ENCODE results near the gene DLL1.

Gene DLL1

GRCh38 chr6:170253226-170253909 lies 37.5 kb downstream of the DLL1 start:
- Histone ChIP-seq H3K27me3 (ENCODE audit: low read depth, low read length) (no peaks in the 10 kb centered on the region), H3K36me3 (ENCODE audit: control insufficient read depth in 1 of 2, insufficient read depth in 2 of 2, low read length in 2 of 2) (no peaks in the 10 kb centered on the region), H3K4me3 (ENCODE audit: low read depth in 1 of 2, low read length in 2 of 2) (no peak overlapping the region), H3K27ac (ENCODE audit: low read length) (no peak overlapping the region), H3K9me3 (ENCODE audit: control insufficient read depth in 1 of 2, low read length in 2 of 2) (no peaks in the 10 kb centered on the region), H3K4me1 (ENCODE audit: control insufficient read depth in 1 of 2, insufficient read depth in 2 of 2, low read length in 2 of 2) (no peaks in the 10 kb centered on the region)

- Histone ChIP-seq H3K4me1 (ENCODE audit: control insufficient read depth in 1 of 2, insufficient read depth in 2 of 2, low read length in 2 of 2) (no peaks in the 10 kb centered on the region), H3K27ac (ENCODE audit: low read length) (no peak overlapping the region), H3K36me3 (ENCODE audit: control insufficient read depth in 1 of 2, insufficient read depth in 2 of 2, low read length in 2 of 2) (no peaks in the 10 kb centered on the region)
Measured at GRCh38 chr6:170251776-170252571, 38.9 kb downstream of the DLL1 start.

GRCh38 chr6:170250981-170251775 lies 39.7 kb downstream of the DLL1 start:
- no peaks in the 10 kb centered on the region for H3K9me3 ChIP-seq (ENCODE audit: control insufficient read depth in 1 of 2, low read length in 2 of 2)
- no peak overlapping the region for H3K4me3 ChIP-seq (ENCODE audit: low read depth in 1 of 2, low read length in 2 of 2)
- H3K36me3 ChIP-seq (ENCODE audit: control insufficient read depth in 1 of 2, insufficient read depth in 2 of 2, low read length in 2 of 2) = no peaks in the 10 kb centered on the region
- H3K27ac ChIP-seq (ENCODE audit: low read length) = no peak overlapping the region
- no peaks in the 10 kb centered on the region for H3K4me1 ChIP-seq (ENCODE audit: control insufficient read depth in 1 of 2, insufficient read depth in 2 of 2, low read length in 2 of 2)
- peaks cover 4% of the 10 kb centered on the region for H3K27me3 ChIP-seq (ENCODE audit: low read depth, low read length)

More at GRCh38 chr6:170251776-170252571, 38.9 kb downstream of the DLL1 start:
- Histone ChIP-seq H3K9me3 (ENCODE audit: control insufficient read depth in 1 of 2, low read length in 2 of 2) (no peaks in the 10 kb centered on the region), H3K4me3 (ENCODE audit: low read depth in 1 of 2, low read length in 2 of 2) (no peak overlapping the region), H3K27me3 (ENCODE audit: low read depth, low read length) (peaks cover 4% of the 10 kb centered on the region)

- H3K36me3 ChIP-seq (ENCODE audit: control insufficient read depth in 1 of 2, insufficient read depth in 2 of 2, low read length in 2 of 2) = no peaks in the 10 kb centered on the region
- no peak overlapping the region for H3K4me3 ChIP-seq (ENCODE audit: low read depth in 1 of 2, low read length in 2 of 2)
- no peak overlapping the region for H3K27ac ChIP-seq (ENCODE audit: low read length)
- H3K27me3 ChIP-seq (ENCODE audit: low read depth, low read length) = peaks cover 4% of the 10 kb centered on the region
- no peaks in the 10 kb centered on the region for H3K4me1 ChIP-seq (ENCODE audit: control insufficient read depth in 1 of 2, insufficient read depth in 2 of 2, low read length in 2 of 2)
- H3K9me3 ChIP-seq (ENCODE audit: control insufficient read depth in 1 of 2, low read length in 2 of 2) = no peaks in the 10 kb centered on the region
Measured at GRCh38 chr6:170250455-170250854, 40.4 kb downstream of the DLL1 start.

GRCh38 chr6:170249817-170250216 lies 41.1 kb downstream of the DLL1 start:
- Histone ChIP-seq H3K36me3 (ENCODE audit: control insufficient read depth in 1 of 2, insufficient read depth in 2 of 2, low read length in 2 of 2) (no peaks in the 10 kb centered on the region), H3K4me1 (ENCODE audit: control insufficient read depth in 1 of 2, insufficient read depth in 2 of 2, low read length in 2 of 2) (no peaks in the 10 kb centered on the region), H3K4me3 (ENCODE audit: low read depth in 1 of 2, low read length in 2 of 2) (no peak overlapping the region), H3K27ac (ENCODE audit: low read length) (no peak overlapping the region), H3K27me3 (ENCODE audit: low read depth, low read length) (peaks cover 4% of the 10 kb centered on the region), H3K9me3 (ENCODE audit: control insufficient read depth in 1 of 2, low read length in 2 of 2) (no peaks in the 10 kb centered on the region)

- Histone ChIP-seq H3K27ac (ENCODE audit: low read length) (no peak overlapping the region), H3K9me3 (ENCODE audit: control insufficient read depth in 1 of 2, low read length in 2 of 2) (no peaks in the 10 kb centered on the region), H3K4me1 (ENCODE audit: control insufficient read depth in 1 of 2, insufficient read depth in 2 of 2, low read length in 2 of 2) (peaks cover 0 to 3% of the 10 kb centered on the region in 2 donors), H3K4me3 (ENCODE audit: low read depth in 1 of 2, low read length in 2 of 2) (no peak overlapping the region), H3K36me3 (ENCODE audit: control insufficient read depth in 1 of 2, insufficient read depth in 2 of 2, low read length in 2 of 2) (no peaks in the 10 kb centered on the region), H3K27me3 (ENCODE audit: low read depth, low read length) (peaks cover 4% of the 10 kb centered on the region)
Measured at GRCh38 chr6:170248861-170249600, 41.8 kb downstream of the DLL1 start.

GRCh38 chr6:170248111-170248805 lies 42.6 kb downstream of the DLL1 start:
- Histone ChIP-seq H3K27me3 (ENCODE audit: low read depth, low read length) (peaks cover 4% of the 10 kb centered on the region), H3K4me3 (ENCODE audit: low read depth in 1 of 2, low read length in 2 of 2) (no peak overlapping the region), H3K27ac (ENCODE audit: low read length) (no peak overlapping the region), H3K36me3 (ENCODE audit: control insufficient read depth in 1 of 2, insufficient read depth in 2 of 2, low read length in 2 of 2) (no peaks in the 10 kb centered on the region), H3K9me3 (ENCODE audit: control insufficient read depth in 1 of 2, low read length in 2 of 2) (no peaks in the 10 kb centered on the region), H3K4me1 (ENCODE audit: control insufficient read depth in 1 of 2, insufficient read depth in 2 of 2, low read length in 2 of 2) (peaks cover 0 to 4% of the 10 kb centered on the region in 2 donors)

GRCh38 chr6:170247178-170247701 lies 43.6 kb downstream of the DLL1 start:
- peaks cover 4% of the 10 kb centered on the region for H3K27me3 ChIP-seq (ENCODE audit: low read depth, low read length)
- no peak overlapping the region for H3K27ac ChIP-seq (ENCODE audit: low read length)
- no peaks in the 10 kb centered on the region for H3K9me3 ChIP-seq (ENCODE audit: control insufficient read depth in 1 of 2, low read length in 2 of 2)
- H3K4me3 ChIP-seq (ENCODE audit: low read depth in 1 of 2, low read length in 2 of 2) = no peak overlapping the region
- no peaks in the 10 kb centered on the region for H3K36me3 ChIP-seq (ENCODE audit: control insufficient read depth in 1 of 2, insufficient read depth in 2 of 2, low read length in 2 of 2)
- H3K4me1 ChIP-seq (ENCODE audit: control insufficient read depth in 1 of 2, insufficient read depth in 2 of 2, low read length in 2 of 2) = peaks cover 0 to 4% of the 10 kb centered on the region in 2 donors

- Histone ChIP-seq H3K4me1 (ENCODE audit: control insufficient read depth in 1 of 2, insufficient read depth in 2 of 2, low read length in 2 of 2) (peaks cover 0 to 4% of the 10 kb centered on the region in 2 donors), H3K27ac (ENCODE audit: low read length) (no peak overlapping the region), H3K27me3 (ENCODE audit: low read depth, low read length) (peaks cover 4% of the 10 kb centered on the region)
Measured at GRCh38 chr6:170245475-170245992, 45.3 kb downstream of the DLL1 start.

More at GRCh38 chr6:170245475-170245992, 45.3 kb downstream of the DLL1 start:
- no peak overlapping the region for H3K4me3 ChIP-seq (ENCODE audit: low read depth in 1 of 2, low read length in 2 of 2)
- no peaks in the 10 kb centered on the region for H3K9me3 ChIP-seq (ENCODE audit: control insufficient read depth in 1 of 2, low read length in 2 of 2)
- H3K36me3 ChIP-seq (ENCODE audit: control insufficient read depth in 1 of 2, insufficient read depth in 2 of 2, low read length in 2 of 2) = no peaks in the 10 kb centered on the region
